Neural progenitor cell (in vitro differentiated cells): ENCODE data around the gene KLHL13. TPM values are rescaled to one million over a fixed set of nuclear protein-coding genes. Genes with fewer than 3 reads are reported as not detected.
"Not testable (repeated sequence)": the region's sequence is repeated elsewhere in the genome, so short reads cannot be mapped to it uniquely, and the experiment has no call there.

Experiments
- DNase-seq: peaks from one replicate; pipeline ENCODE4 v3.0.0-alpha.2; 2016; ENCODE audit warnings: low spot score
- H2AFZ ChIP-seq: fragments of 200-600 bp; sonication (generic); replicated peaks from 2 replicates; pipeline ENCODE4 v1.6.1; 2016; ENCODE audit warnings: antibody characterized with exemption
- H3F3A ChIP-seq: fragments of 200-600 bp; sonication (generic); 2 replicates; pipeline ENCODE4 v1.6.1; 2016; ENCODE audit warnings: antibody characterized with exemption, low read depth
- H3K27ac ChIP-seq: fragments of 200-600 bp; sonication (generic); 2 replicates; pipeline ENCODE4 v1.5.1; 2016; ENCODE audit warnings: mild to moderate bottlenecking
- H3K27me3 ChIP-seq: fragments of 200-600 bp; sonication (generic); 2 replicates; pipeline ENCODE4 v1.6.1; 2016; ENCODE audit warnings: mild to moderate bottlenecking, moderate library complexity
- H3K36me3 ChIP-seq: fragments of 200-600 bp; sonication (generic); 2 replicates; pipeline ENCODE4 v1.5.1; 2016
- H3K4me1 ChIP-seq: fragments of 200-600 bp; sonication (generic); 2 replicates; pipeline ENCODE4 v1.6.1; 2016; ENCODE audit warnings: mixed run types
- H3K4me2 ChIP-seq: fragments of 200-600 bp; sonication (generic); 2 replicates; pipeline ENCODE4 v1.6.1; 2016
- H3K4me3 ChIP-seq: fragments of 200-600 bp; sonication (generic); 2 replicates; pipeline ENCODE4 v1.5.1; 2016
- H3K79me2 ChIP-seq: fragments of 200-600 bp; sonication (generic); 2 replicates; pipeline ENCODE4 v1.6.1; 2016; ENCODE audit warnings: low read depth
- H3K9ac ChIP-seq: fragments of 200-600 bp; sonication (generic); 2 replicates; pipeline ENCODE4 v1.6.1; 2016
- H3K9me3 ChIP-seq: fragments of 200-600 bp; sonication (generic); 2 replicates; pipeline ENCODE4 v1.5.1; 2016; ENCODE audit warnings: low read depth
- H4K20me1 ChIP-seq: fragments of 200-600 bp; sonication (generic); 2 replicates; pipeline ENCODE4 v1.6.1; 2016; ENCODE audit warnings: low read depth
- H3K27ac Mint-ChIP-seq: 3 replicates; pipeline ENCODE4 v1.8.0; 2021; ENCODE audit warnings: mixed read lengths
- H3K27me3 Mint-ChIP-seq: 2 replicates; pipeline ENCODE4 v1.8.0; 2022; ENCODE audit warnings: low read depth, mild to moderate bottlenecking, inconsistent platforms, moderate library complexity, mixed read lengths; ENCODE audit not compliant: insufficient read depth
- H3K36me3 Mint-ChIP-seq: 3 replicates; pipeline ENCODE4 v1.8.0; 2021; ENCODE audit warnings: mixed read lengths
- H3K4me1 Mint-ChIP-seq: 3 replicates; pipeline ENCODE4 v1.8.0; 2021; ENCODE audit warnings: mixed read lengths
- H3K4me3 Mint-ChIP-seq: 3 replicates; pipeline ENCODE4 v1.8.0; 2021; ENCODE audit warnings: mild to moderate bottlenecking, moderate library complexity, mixed read lengths
- H3K9me3 Mint-ChIP-seq: 3 replicates; pipeline ENCODE4 v1.8.0; 2020; ENCODE audit warnings: mixed read lengths
- CTCF ChIP-seq: fragments of 200-600 bp; sonication (generic); IDR thresholded peaks from 2 replicates; pipeline ENCODE4 v1.5.1; 2017; ENCODE audit warnings: antibody characterized with exemption, mild to moderate bottlenecking
- EZH2 ChIP-seq: fragments of 200-600 bp; sonication (generic); IDR thresholded peaks from 2 replicates; pipeline ENCODE4 v1.6.1; 2017; ENCODE audit warnings: antibody characterized with exemption, mild to moderate bottlenecking, moderate library complexity
- EZH2phosphoT487 ChIP-seq: fragments of 200-600 bp; sonication (generic); IDR thresholded peaks from 2 replicates; pipeline ENCODE4 v1.6.1; 2017; ENCODE audit warnings: antibody characterized with exemption
- total RNA-seq: library from RNA; depleted of rRNA; stranded (reverse); fragments of >200 nt; gene quantifications from 2 replicates; pipeline ENCODE4 v1.2.3, GENCODE V29; 2015; ENCODE audit warnings: low replicate concordance

KLHL13 gene
- total RNA-seq, 1 donor from 2014 or later, result 22.6 TPM

GRCh38 chrX:118148737-118149136, 32.1 kb upstream of the KLHL13 start:
- no peaks in the 10 kb centered on the region for H3K9me3 ChIP-seq

GRCh38 chrX:118147771-118148170, 31.2 kb upstream of the KLHL13 start:
- H3K4me1 Mint-ChIP-seq, H3K27me3 ChIP-seq, H3K36me3 Mint-ChIP-seq, H3K4me3 Mint-ChIP-seq, H2AFZ ChIP-seq, H4K20me1 ChIP-seq, H3K27me3 Mint-ChIP-seq, H3K9ac ChIP-seq, H3K79me2 ChIP-seq, H3K9me3 ChIP-seq, H3F3A ChIP-seq, H3K36me3 ChIP-seq, H3K4me1 ChIP-seq, H3K9me3 Mint-ChIP-seq, H3K4me2 ChIP-seq, H3K27ac Mint-ChIP-seq, H3K27ac ChIP-seq, DNase-seq, H3K4me3 ChIP-seq: not testable (repeated sequence)

More at GRCh38 chrX:118148737-118149136, 32.1 kb upstream of the KLHL13 start:
- Mint-ChIP-seq H3K27me3 (peaks cover 2% of the 10 kb centered on the region), H3K9me3 (no peaks in the 10 kb centered on the region), H3K4me1 (no peaks in the 10 kb centered on the region), H3K27ac (no peak overlapping the region), H3K36me3 (no peaks in the 10 kb centered on the region), H3K4me3 (no peak overlapping the region)
- H4K20me1 ChIP-seq, result no peaks in the 10 kb centered on the region
- no peaks in the 10 kb centered on the region for H3K79me2 ChIP-seq
- H3K27ac ChIP-seq, result no peak overlapping the region
- H3F3A ChIP-seq, result no peaks in the 10 kb centered on the region
- H3K9ac ChIP-seq, result no peak overlapping the region
- no peaks in the 10 kb centered on the region for H3K27me3 ChIP-seq
- H3K4me2 ChIP-seq, result no peak overlapping the region
- TF ChIP-seq EZH2phosphoT487 (no peak), EZH2 (no peak), CTCF (no peak)
- no peaks in the 10 kb centered on the region for H3K4me1 ChIP-seq
- no peak overlapping the region for H3K4me3 ChIP-seq
- H3K36me3 ChIP-seq, result no peaks in the 10 kb centered on the region
- H2AFZ ChIP-seq, result no peak overlapping the region
- no peak for DNase-seq

GRCh38 chrX:118143578-118143977, 27.0 kb upstream of the KLHL13 start:
- Histone ChIP-seq H3K79me2 (no peaks in the 10 kb centered on the region), H3K36me3 (no peaks in the 10 kb centered on the region), H3K27ac (no peak overlapping the region), H3K9ac (no peak overlapping the region), H3K4me2 (no peak overlapping the region), H2AFZ (no peak overlapping the region), H3K27me3 (no peaks in the 10 kb centered on the region), H3F3A (no peaks in the 10 kb centered on the region), H3K9me3 (no peaks in the 10 kb centered on the region), H4K20me1 (no peaks in the 10 kb centered on the region), H3K4me3 (no peak overlapping the region), H3K4me1 (no peaks in the 10 kb centered on the region)
- Mint-ChIP-seq H3K9me3 (no peaks in the 10 kb centered on the region), H3K27ac (no peak overlapping the region), H3K36me3 (no peaks in the 10 kb centered on the region), H3K27me3 (no peaks in the 10 kb centered on the region), H3K4me3 (no peak overlapping the region), H3K4me1 (no peaks in the 10 kb centered on the region)
- DNase-seq, result no peak
- TF ChIP-seq EZH2phosphoT487 (no peak), EZH2 (no peak), CTCF (no peak)

GRCh38 chrX:118131336-118131735, 14.7 kb upstream of the KLHL13 start:
- TF ChIP-seq CTCF (no peak), EZH2phosphoT487 (no peak), EZH2 (no peak)
- Histone ChIP-seq H3K27ac (no peak overlapping the region), H2AFZ (no peak overlapping the region), H3F3A (no peaks in the 10 kb centered on the region), H3K9ac (no peak overlapping the region), H3K4me3 (no peak overlapping the region), H3K79me2 (no peaks in the 10 kb centered on the region), H4K20me1 (no peaks in the 10 kb centered on the region), H3K27me3 (no peaks in the 10 kb centered on the region), H3K4me1 (no peaks in the 10 kb centered on the region), H3K9me3 (no peaks in the 10 kb centered on the region), H3K36me3 (no peaks in the 10 kb centered on the region), H3K4me2 (no peak overlapping the region)
- DNase-seq, result no peak
- Mint-ChIP-seq H3K9me3 (no peaks in the 10 kb centered on the region), H3K27me3 (peaks cover 5% of the 10 kb centered on the region), H3K36me3 (no peaks in the 10 kb centered on the region), H3K27ac (no peak overlapping the region), H3K4me1 (no peaks in the 10 kb centered on the region), H3K4me3 (no peak overlapping the region)
